Stimulated activated CD4-positive, alpha-beta T cell treated with anti-CD3 and anti-CD28 coated beads, Interleukin-1b, Interleukin-23, amount 100 ng/mL, for 48 hours (primary cell): ENCODE measurements around the gene ARHGAP8.

ENCODE experiments used
- DNase-seq: peaks from one replicate; pipeline ENCODE4 v3.0.0-alpha.2; 2020

ARHGAP8 gene

GRCh38 chr22:44865193-44866057, 113.0 kb downstream of the ARHGAP8 start:
- no peak for DNase-seq

- DNase-seq = no peak
These were observed 116.8 kb downstream of the ARHGAP8 start for GRCh38 chr22:44869196-44869595.

GRCh38 chr22:44870021-44870420, 117.6 kb downstream of the ARHGAP8 start:
- no peak for DNase-seq

GRCh38 chr22:44871782-44872181, 119.4 kb downstream of the ARHGAP8 start:
- DNase-seq = no peak

GRCh38 chr22:44876921-44877320, 124.5 kb downstream of the ARHGAP8 start:
- DNase-seq = no peak

GRCh38 chr22:44878483-44879300, 126.3 kb downstream of the ARHGAP8 start:
- no peak for DNase-seq

DNA sequence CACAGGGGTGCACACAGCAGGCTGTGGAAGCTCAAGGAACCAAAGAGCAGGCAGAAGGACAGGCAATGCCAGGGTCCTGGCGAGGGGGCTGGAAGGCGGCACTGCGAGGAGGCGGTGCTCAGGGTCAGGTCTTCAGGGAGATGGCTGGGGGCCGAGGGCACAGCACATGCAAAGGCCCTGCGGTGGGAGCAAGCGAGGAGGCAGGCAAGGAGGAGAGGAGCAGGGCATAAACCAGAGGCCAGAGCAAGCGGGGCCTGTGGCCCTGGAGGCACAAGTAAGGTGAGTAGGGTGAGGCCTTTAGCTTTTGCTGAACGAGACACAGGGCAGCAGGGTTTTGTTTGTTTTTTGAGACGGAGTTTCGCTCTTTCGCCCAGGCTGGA, 126.9 kb downstream of the ARHGAP8 start:
- DNase-seq = no peak

DNA sequence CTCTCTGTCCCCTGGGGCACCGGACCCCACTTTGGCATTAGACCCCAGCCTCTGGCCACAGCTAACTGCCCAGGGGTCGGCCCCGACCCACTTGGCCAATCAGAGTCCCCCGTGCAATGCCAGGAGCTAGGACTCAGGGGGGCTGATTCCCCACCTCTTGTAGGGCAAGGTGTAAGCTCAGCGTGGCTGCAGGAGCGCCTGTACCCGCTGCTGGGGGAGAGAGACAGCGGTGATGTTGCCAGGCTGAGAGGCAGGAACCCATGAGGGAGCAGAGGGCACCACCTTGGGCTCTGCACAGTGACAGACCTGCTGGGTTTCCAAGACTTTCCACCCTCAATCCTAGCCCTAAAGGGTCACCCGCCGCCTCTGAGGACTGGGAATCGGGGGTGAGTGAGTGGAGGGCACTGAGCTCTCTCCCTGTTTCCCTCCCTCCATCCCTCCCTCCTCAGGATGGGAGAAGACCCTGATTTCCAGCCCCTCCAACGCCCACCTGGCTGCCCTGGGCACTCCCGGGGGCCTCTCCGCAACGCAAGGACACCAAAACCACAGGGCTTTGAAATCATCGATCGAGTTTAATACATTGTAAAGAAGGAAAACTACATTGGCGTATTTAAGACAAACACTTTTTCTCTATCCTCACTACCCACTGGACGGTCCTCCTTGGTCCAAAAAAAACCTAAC, 128.4 kb downstream of the ARHGAP8 start:
- DNase-seq = no peak

DNA sequence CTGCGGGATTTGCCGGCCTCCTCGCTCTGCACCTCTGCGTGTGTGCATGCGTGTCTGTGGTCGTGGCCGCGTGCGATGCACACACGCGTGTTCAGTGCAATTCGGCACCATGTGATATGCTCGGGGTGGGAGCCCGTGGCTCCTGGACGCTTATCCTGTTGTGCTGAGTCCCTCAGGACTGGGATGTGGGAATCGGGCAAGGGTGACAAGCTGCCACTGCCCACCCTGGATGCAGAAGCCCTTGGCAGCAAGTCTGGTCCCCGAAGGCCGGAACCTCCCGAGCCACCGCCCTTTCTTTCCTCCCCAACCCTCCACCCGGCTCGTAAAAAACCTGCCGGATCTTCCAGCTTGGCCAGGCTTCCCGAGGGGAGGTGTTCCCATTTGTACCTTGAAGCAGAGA, 129.2 kb downstream of the ARHGAP8 start:
- DNase-seq = no peak

GRCh38 chr22:44882226-44882905, 130.0 kb downstream of the ARHGAP8 start:
- no peak for DNase-seq

GRCh38 chr22:44883011-44883421, 130.6 kb downstream of the ARHGAP8 start:
- DNase-seq = no peak

DNA sequence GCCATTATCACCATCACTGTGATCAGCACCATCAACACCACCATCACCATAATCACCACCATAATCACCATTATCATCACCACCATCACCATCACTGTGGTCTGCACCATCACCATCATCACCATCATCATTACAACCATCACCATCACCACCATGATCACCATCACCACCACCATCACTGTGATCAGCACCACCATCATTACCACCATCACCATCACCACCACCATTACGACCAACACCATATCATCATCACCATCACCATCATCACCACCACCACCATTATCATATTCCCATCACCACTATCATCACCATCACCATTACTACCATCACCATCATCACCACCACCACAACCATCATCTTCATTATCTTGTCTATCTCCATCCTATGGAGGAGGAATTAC, 132.2 kb downstream of the ARHGAP8 start:
- no peak for DNase-seq

- no peak for DNase-seq
These were observed 132.8 kb downstream of the ARHGAP8 start for GRCh38 chr22:44884968-44885805.

GRCh38 chr22:44885806-44886360, 133.5 kb downstream of the ARHGAP8 start:
- no peak for DNase-seq

GRCh38 chr22:44887941-44888366, 135.6 kb downstream of the ARHGAP8 start:
- no peak for DNase-seq

DNA sequence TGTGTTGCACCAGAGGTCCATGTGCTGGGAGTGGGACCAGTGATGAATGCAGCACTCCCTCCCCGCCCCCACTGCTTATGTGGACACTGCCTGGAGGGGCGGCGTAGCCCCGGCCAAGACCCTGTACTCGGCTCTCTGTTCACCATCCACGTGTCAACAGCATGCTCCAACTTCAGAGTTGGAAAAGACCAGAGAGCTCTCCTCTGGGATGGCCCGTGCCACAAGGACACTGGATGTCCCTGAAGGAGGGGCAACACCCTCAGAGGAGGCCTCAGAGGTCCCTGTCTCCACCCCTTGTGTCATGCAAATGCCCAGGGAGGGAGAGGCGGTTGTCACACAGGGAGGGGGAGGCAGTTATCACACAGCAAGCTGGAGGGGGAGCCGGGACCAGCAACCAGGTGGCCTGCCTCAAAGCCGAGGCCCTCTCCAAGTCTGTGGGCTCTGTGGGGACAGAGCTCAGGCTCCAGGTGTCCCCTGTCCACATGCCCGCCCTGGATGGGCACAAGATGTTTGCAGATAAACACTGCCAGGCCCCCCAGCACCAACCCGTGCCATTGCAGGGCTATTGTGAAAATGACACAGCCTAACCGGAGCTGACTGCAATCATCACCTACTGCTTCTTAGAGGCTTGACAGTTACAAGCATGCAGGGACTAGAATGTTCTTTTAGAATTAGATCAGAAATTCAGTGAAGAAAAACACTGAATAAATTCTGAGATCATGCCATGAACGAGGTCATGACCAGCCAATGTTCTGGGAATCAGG, 136.3 kb downstream of the ARHGAP8 start:
- DNase-seq = no peak

DNA sequence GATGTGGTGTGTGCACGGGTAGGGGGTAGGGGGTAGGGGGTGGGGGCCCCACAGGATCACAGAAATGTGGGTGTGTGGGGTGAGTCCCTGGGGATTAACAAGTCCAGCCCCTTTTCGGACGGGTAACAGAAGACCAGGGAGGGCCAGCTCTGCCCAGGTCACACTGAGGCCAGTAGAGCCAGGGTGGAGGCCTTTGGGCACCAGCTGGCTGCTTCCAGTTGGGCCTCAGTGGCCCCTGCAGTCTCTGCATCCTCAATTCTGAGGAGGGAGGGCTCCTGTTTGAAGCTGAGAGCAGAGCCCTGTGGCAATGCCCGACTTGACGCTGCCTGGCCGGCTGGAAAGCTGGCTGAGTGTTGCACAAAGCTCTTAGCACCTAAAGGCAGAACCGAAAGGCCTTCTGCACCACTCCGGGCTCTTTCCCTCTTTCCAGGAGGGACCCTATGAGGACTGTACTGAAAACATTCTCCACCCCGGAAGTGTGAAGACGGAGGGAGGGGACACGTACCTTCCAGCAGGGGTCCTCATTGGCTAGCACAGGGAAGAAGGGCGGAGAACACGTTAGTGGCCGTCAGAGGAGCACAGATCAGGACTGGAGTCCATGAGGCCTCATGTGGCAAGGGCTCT, 137.0 kb downstream of the ARHGAP8 start:
- DNase-seq = no peak

GRCh38 chr22:44890416-44891292, 138.3 kb downstream of the ARHGAP8 start:
- DNase-seq = no peak

GRCh38 chr22:44891293-44891747, 138.9 kb downstream of the ARHGAP8 start:
- no peak for DNase-seq
